ENCODE measurements around the gene DAG1. TPM values are rescaled to one million over a fixed set of nuclear protein-coding genes. Genes with fewer than 3 reads are reported as not detected.

DAG1 gene
- total and polyA plus RNA-seq, 2 experiments from 2014 or later = 50.3 to 59.9 TPM

DNA sequence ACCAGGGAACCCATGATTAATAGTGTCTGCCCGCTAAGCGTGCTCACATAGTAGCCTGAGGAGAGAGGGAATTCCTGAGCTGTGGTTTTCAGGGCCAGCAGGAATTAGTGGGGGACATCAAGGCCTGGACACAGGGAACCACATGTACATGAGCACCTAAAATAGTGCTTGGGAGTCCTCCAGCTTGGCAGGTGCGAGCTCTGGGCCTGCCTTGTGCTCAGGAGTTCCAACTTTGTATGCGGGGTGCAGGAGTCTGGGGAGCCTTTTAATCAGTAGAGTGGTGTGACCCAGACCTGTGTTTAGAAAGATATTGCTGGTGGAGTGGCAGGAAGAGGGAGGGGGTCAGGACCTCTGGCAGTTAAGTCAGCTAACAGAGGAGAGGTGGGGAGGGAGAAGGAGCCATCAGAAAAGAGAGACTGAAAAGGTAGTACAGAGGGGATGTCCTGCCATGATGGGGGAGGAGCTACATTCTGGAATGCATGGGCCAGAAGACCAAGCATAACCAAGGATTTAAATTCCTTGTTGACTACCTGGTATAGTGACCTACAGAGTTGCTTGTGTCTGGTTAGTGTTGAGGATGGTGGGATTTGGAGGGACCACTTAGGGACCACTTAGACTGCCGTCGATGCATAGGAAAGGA is 1.9 kb downstream of the DAG1 start:
- TF ChIP-seq EZH2phosphoT487 (IDR thresholded peaks at IDR 0.05; ENCODE audit: low read depth, severe bottlenecking, unreplicated experiment) (no peak), EZH2 (IDR thresholded peaks at IDR 0.05; ENCODE audit: borderline replicate concordance) (no peak)
- TF ChIP-seq, protein P1, sequence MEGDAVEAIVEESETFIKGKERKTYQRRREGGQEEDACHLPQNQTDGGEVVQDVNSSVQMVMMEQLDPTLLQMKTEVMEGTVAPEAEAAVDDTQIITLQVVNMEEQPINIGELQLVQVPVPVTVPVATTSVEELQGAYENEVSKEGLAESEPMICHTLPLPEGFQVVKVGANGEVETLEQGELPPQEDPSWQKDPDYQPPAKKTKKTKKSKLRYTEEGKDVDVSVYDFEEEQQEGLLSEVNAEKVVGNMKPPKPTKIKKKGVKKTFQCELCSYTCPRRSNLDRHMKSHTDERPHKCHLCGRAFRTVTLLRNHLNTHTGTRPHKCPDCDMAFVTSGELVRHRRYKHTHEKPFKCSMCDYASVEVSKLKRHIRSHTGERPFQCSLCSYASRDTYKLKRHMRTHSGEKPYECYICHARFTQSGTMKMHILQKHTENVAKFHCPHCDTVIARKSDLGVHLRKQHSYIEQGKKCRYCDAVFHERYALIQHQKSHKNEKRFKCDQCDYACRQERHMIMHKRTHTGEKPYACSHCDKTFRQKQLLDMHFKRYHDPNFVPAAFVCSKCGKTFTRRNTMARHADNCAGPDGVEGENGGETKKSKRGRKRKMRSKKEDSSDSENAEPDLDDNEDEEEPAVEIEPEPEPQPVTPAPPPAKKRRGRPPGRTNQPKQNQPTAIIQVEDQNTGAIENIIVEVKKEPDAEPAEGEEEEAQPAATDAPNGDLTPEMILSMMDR (IDR thresholded peaks at IDR 0.05; ENCODE audit: poor library complexity) = no peak
- no peak for DNase-seq (ENCODE audit: low spot score)
- Histone ChIP-seq H3K27ac (peak overlapping the region; percentile 94), H4K20me1 (ENCODE audit: insufficient read depth, poor library complexity, severe bottlenecking) (peaks cover 7% of the 10 kb centered on the region), H3K9me2 (replicated peaks; ENCODE audit: insufficient read depth) (no peaks in the 10 kb centered on the region), H3K4me3 (peak overlapping the region; percentile 75), H3K4me2 (peak overlapping the region; percentile 78), H2AFZ (no peak overlapping the region), H3K27me3 (no peaks in the 10 kb centered on the region), H3K79me2 (peaks cover 60% of the 10 kb centered on the region), H3K36me3 (replicated peaks; ENCODE audit: insufficient read depth, low read depth) (no peaks in the 10 kb centered on the region), H3K4me1 (ENCODE audit: insufficient read depth) (peaks cover 24% of the 10 kb centered on the region), H3K9me3 (ENCODE audit: low read depth) (no peaks in the 10 kb centered on the region)
- WGBS (ENCODE audit: low lambda C conversion rate, missing lambda C conversion rate) = 82% methylated on average over 6 of the region's 6 CpGs

- Histone ChIP-seq H3K4me2 (no peak overlapping the region), H3K27ac (no peak overlapping the region), H2AFZ (no peak overlapping the region), H3K79me2 (peaks cover 75% of the 10 kb centered on the region), H3K4me1 (ENCODE audit: insufficient read depth) (peaks cover 7% of the 10 kb centered on the region), H3K27me3 (no peaks in the 10 kb centered on the region), H3K9me3 (ENCODE audit: low read depth) (no peaks in the 10 kb centered on the region), H3K4me3 (no peak overlapping the region), H3K9me2 (replicated peaks; ENCODE audit: insufficient read depth) (no peaks in the 10 kb centered on the region), H3K36me3 (replicated peaks; ENCODE audit: insufficient read depth, low read depth) (no peaks in the 10 kb centered on the region), H4K20me1 (ENCODE audit: insufficient read depth, poor library complexity, severe bottlenecking) (peaks cover 5% of the 10 kb centered on the region)
- 90% methylated on average over 1 of the region's 1 CpG for whole genome bisulfite sequencing (ENCODE audit: low lambda C conversion rate, missing lambda C conversion rate)
- TF ChIP-seq, protein P1 (IDR thresholded peaks at IDR 0.05; ENCODE audit: poor library complexity) = no peak
- no peak for TF ChIP-seq EZH2phosphoT487 (IDR thresholded peaks at IDR 0.05; ENCODE audit: low read depth, severe bottlenecking, unreplicated experiment)
- TF ChIP-seq EZH2 (IDR thresholded peaks at IDR 0.05; ENCODE audit: borderline replicate concordance) = no peak
- DNase-seq (ENCODE audit: low spot score) = no peak
Observed at GRCh38 chr3:49476563-49476962, 6.5 kb downstream of the DAG1 start.

DNA sequence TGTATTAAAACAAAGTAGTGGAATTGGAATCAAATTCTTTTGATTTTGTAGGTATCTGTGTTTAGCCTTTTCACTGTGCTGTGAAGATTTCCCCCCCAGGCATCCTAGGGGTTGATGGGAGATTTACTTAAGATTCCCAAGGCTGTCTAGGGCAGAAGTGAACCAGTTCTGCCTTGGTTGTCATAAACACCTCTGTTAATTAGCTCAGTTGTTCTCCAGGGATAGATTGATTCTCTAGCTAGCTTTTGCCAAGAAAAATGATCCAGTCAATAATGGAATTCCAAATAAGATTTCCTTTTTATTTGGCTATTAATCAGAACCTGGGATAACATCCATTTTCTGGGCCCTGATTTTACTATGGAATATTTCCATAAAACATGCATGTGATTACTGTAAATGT is 12.7 kb downstream of the DAG1 start:
- peaks cover 13% of the 10 kb centered on the region for H3K4me1 ChIP-seq (ENCODE audit: insufficient read depth)
- H3K27me3 ChIP-seq = no peaks in the 10 kb centered on the region
- H3K4me3 ChIP-seq = no peak overlapping the region
- no peak overlapping the region for H2AFZ ChIP-seq
- H3K79me2 ChIP-seq = peaks cover 57% of the 10 kb centered on the region
- H3K27ac ChIP-seq = no peak overlapping the region
- H3K4me2 ChIP-seq = no peak overlapping the region
- peaks cover 5% of the 10 kb centered on the region for H4K20me1 ChIP-seq (ENCODE audit: insufficient read depth, poor library complexity, severe bottlenecking)
- no peaks in the 10 kb centered on the region for H3K36me3 ChIP-seq (replicated peaks; ENCODE audit: insufficient read depth, low read depth)
- no peaks in the 10 kb centered on the region for H3K9me3 ChIP-seq (ENCODE audit: low read depth)
- DNase-seq (ENCODE audit: low spot score) = no peak
- no peaks in the 10 kb centered on the region for H3K9me2 ChIP-seq (replicated peaks; ENCODE audit: insufficient read depth)
- no peak for TF ChIP-seq EZH2phosphoT487 (IDR thresholded peaks at IDR 0.05; ENCODE audit: low read depth, severe bottlenecking, unreplicated experiment)
- TF ChIP-seq, protein P1 (IDR thresholded peaks at IDR 0.05; ENCODE audit: poor library complexity) = no peak
- no peak for TF ChIP-seq EZH2 (IDR thresholded peaks at IDR 0.05; ENCODE audit: borderline replicate concordance)

Measured in hepatocyte (in vitro differentiated cells).